ENCODE data around the gene SHROOM3. TPM values are rescaled to one million over a fixed set of nuclear protein-coding genes. Genes with fewer than 3 reads are reported as not detected.

SHROOM3 gene
- total and polyA plus RNA-seq, 2 of the 13 experiments (the other 11 are each of a cell fraction or from before 2014, with no cell fraction given): 0.01 TPM; not detected in 1

GRCh38 chr4:76569225-76569624 lies 134.2 kb downstream of the SHROOM3 start:
- no peak overlapping the region for H3K9ac ChIP-seq (ENCODE audit: insufficient read depth, low read depth, low read length)
- POLR2A ChIA-PET: no interaction called here
- H3K4me2 ChIP-seq (ENCODE audit: low read depth, low read length): no peak overlapping the region
- no peaks in the 10 kb centered on the region for H4K20me1 ChIP-seq (ENCODE audit: insufficient read depth, low read length)
- in situ Hi-C loops (cut with HindIII; ENCODE audit: extremely low pct_ligation_motif_present, low pct_unique_long_range_greater_than_20kb): no loop called here
- H3K4me1 ChIP-seq (ENCODE audit: insufficient read depth, low read length): peaks cover 33% of the 10 kb centered on the region
- TF ChIP-seq PAXIP1 (CRISPR knock-in tag; conservative IDR thresholded peaks at IDR 0.05) (no peak), ZNF350 (CRISPR knock-in tag; IDR thresholded peaks at IDR 0.05; ENCODE audit: borderline replicate concordance, low read depth) (no peak), ZNF160 (CRISPR knock-in tag; IDR thresholded peaks at IDR 0.05) (no peak), TSC22D2 (CRISPR knock-in tag; IDR thresholded peaks at IDR 0.05; ENCODE audit: borderline replicate concordance) (no peak), ZSCAN5A (CRISPR knock-in tag; IDR thresholded peaks at IDR 0.05; ENCODE audit: borderline replicate concordance) (no peak)
- no TSS peak for BruUV-seq (replicated peaks)
- no peak overlapping the region for H2AFZ ChIP-seq (ENCODE audit: low read length)
- H3K36me3 ChIP-seq (replicated peaks in 1 of 2; ENCODE audit: control insufficient read depth in 1 of 2, insufficient read depth in 2 of 2, low read length in 2 of 2): no peaks in the 10 kb centered on the region
- no peak for ATAC-seq
- no peaks in the 10 kb centered on the region for H3K79me2 ChIP-seq (ENCODE audit: insufficient read depth, low read length)
- no peaks in the 10 kb centered on the region for H3K9me3 ChIP-seq (ENCODE audit: low read length)
- no peak for DNase-seq (ENCODE audit: low spot score)
- H3K27ac ChIP-seq (ENCODE audit: extremely low read length, insufficient read depth, low read length): no peak overlapping the region
- no peak overlapping the region for H3K4me3 ChIP-seq (replicated peaks in 1 of 3; ENCODE audit: insufficient read depth in 1 of 3, low read depth in 2 of 3, low read length in 3 of 3)
- intact Hi-C loops (cut with micrococcal nuclease; ENCODE audit: unreplicated experiment): no loop called here
- CTCF ChIA-PET (ENCODE audit: low intra/inter-chr PET ratio, low total read pairs): no interaction called here
- 76% methylated on average over 3 of the region's 3 CpGs for WGBS (ENCODE audit: low lambda C conversion rate)
- no peaks in the 10 kb centered on the region; a peak in 1 of 5 replicates for H3K27me3 ChIP-seq (ENCODE audit: control insufficient read depth in 1 of 2, insufficient read depth in 2 of 2, low read length in 2 of 2)
- no peak for FAIRE-seq

All from HepG2 (cell line).